Activated CD8-positive, alpha-beta T cell treated with anti-CD3 and anti-CD28 coated beads, Interleukin-2, amount 10 ng/mL, durations not matched to agents 7 days and 5 days (primary cell): ENCODE measurements around the gene PRRG4. TPM values are rescaled to one million over a fixed set of nuclear protein-coding genes. Genes with fewer than 3 reads are reported as not detected.
"Not testable (repeated sequence)": the region's sequence is repeated elsewhere in the genome, so short reads cannot be mapped to it uniquely, and the experiment has no call there.

ENCODE experiments used
- ATAC-seq: fragments of 150-1000 bp; cut with Tn5 transposase; one replicate; pipeline ENCODE4 v1.10.0; 2021; ENCODE audit warnings: moderate library complexity
- CTCF ChIA-PET: fragments of 350-600 bp; sonication (Branson Sonifier 250); formaldehyde crosslinking; loops from one replicate; lab custom pipeline; 2021; ENCODE audit warnings: antibody characterized with exemption; lab: Charles Lee
- POLR2A ChIA-PET: fragments of 350-600 bp; sonication (Branson Sonifier 250); formaldehyde crosslinking; loops from one replicate; lab custom pipeline; 2021; ENCODE audit warnings: antibody characterized with exemption; lab: Charles Lee
- DNase-seq: peaks from one replicate; pipeline ENCODE4 v3.0.0-alpha.2; 2020
- H3K27ac Mint-ChIP-seq: one replicate; pipeline ENCODE4 v1.8.0; 2021; ENCODE audit warnings: mild to moderate bottlenecking, mixed read lengths
- H3K27me3 Mint-ChIP-seq: one replicate; pipeline ENCODE4 v1.8.0; 2021; ENCODE audit warnings: low read depth, mixed read lengths
- H3K36me3 Mint-ChIP-seq: one replicate; pipeline ENCODE4 v1.8.0; 2021; ENCODE audit warnings: low read depth, mixed read lengths
- H3K4me1 Mint-ChIP-seq: one replicate; pipeline ENCODE4 v1.8.0; 2021; ENCODE audit warnings: low read depth, mixed read lengths
- H3K4me3 Mint-ChIP-seq: one replicate; pipeline ENCODE4 v1.8.0; 2021; ENCODE audit warnings: mild to moderate bottlenecking, mixed read lengths
- H3K9me3 Mint-ChIP-seq: one replicate; pipeline ENCODE4 v1.8.0; 2022; ENCODE audit warnings: mixed read lengths; ENCODE audit not compliant: insufficient read depth
- total RNA-seq, 2 experiments: library from RNA; stranded (reverse); gene quantifications; one replicate each; pipeline ENCODE4 v1.2.3, GENCODE V29; 2021

Gene PRRG4
- total RNA-seq, 2 experiments from 2014 or later = 0.24 to 0.26 TPM

DNA sequence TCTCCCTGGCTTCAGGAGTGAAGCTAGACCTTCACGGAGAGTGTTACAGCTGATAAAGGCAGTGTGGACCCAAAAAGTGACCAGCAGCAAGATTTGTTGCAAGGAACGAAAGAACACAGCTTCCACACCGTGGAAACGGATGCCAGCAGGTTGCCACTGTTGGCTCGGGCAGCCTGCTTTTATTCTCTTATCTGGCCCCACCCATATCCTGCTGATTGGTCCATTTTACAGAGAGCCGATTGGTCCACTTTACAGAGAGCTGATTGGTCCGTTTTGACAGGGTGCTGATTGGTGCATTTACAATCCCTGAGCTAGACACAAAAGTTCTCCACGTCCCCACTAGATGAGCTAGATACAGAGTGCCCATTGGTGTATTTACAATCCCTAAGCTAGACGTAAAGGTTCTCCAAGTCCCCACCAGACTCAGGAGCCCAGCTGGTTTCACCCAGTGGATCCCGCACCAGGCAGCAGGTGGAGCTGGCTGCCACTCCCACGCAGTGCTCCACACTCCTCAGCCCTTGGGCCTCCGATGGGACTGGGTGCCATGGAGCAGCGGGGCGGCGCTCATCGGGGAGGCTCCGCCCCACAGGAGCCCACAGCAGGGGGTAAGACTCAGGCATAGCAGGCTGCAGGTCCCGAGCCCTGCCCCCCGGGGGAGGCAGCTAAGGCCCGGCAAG, 58.1 kb downstream of the PRRG4 start:
- H3K27ac Mint-ChIP-seq = not testable (repeated sequence)
- CTCF ChIA-PET = interaction anchor here (1.4 to 1.5 kb wide), 2 partner anchors 10 to 1473 kb away, joined by 3 read pairs; no protein-coding TSS in a partner anchor

GRCh38 chr11:32888384-32888710, 58.6 kb downstream of the PRRG4 start:
- H3K27me3 Mint-ChIP-seq = peaks cover 14% of the 10 kb centered on the region
- H3K4me3 Mint-ChIP-seq, ATAC-seq, DNase-seq, H3K9me3 Mint-ChIP-seq, H3K27ac Mint-ChIP-seq, H3K36me3 Mint-ChIP-seq, H3K4me1 Mint-ChIP-seq, POLR2A ChIA-PET: not testable (repeated sequence)
- CTCF ChIA-PET = interaction anchor here (1.5 kb wide), 1 partner anchor 11 kb away, joined by 3 read pairs; no protein-coding TSS in a partner anchor

More for the DNA sequence above, 58.1 kb downstream of the PRRG4 start:
- H3K4me3 Mint-ChIP-seq, H3K9me3 Mint-ChIP-seq, POLR2A ChIA-PET, ATAC-seq, DNase-seq, H3K36me3 Mint-ChIP-seq, H3K4me1 Mint-ChIP-seq: not testable (repeated sequence)
- peaks cover 17% of the 10 kb centered on the region for H3K27me3 Mint-ChIP-seq

GRCh38 chr11:32888805-32889204, 59.1 kb downstream of the PRRG4 start:
- Mint-ChIP-seq H3K27ac (no peak overlapping the region), H3K27me3 (peaks cover 14% of the 10 kb centered on the region), H3K36me3 (no peaks in the 10 kb centered on the region), H3K4me3 (no peak overlapping the region), H3K4me1 (peaks cover 7% of the 10 kb centered on the region), H3K9me3 (no peaks in the 10 kb centered on the region)
- no peak for DNase-seq
- POLR2A ChIA-PET = no interaction called here
- ATAC-seq = no peak
- CTCF ChIA-PET = interaction anchor here (1.5 kb wide), 1 partner anchor 11 kb away, joined by 3 read pairs; no protein-coding TSS in a partner anchor

DNA sequence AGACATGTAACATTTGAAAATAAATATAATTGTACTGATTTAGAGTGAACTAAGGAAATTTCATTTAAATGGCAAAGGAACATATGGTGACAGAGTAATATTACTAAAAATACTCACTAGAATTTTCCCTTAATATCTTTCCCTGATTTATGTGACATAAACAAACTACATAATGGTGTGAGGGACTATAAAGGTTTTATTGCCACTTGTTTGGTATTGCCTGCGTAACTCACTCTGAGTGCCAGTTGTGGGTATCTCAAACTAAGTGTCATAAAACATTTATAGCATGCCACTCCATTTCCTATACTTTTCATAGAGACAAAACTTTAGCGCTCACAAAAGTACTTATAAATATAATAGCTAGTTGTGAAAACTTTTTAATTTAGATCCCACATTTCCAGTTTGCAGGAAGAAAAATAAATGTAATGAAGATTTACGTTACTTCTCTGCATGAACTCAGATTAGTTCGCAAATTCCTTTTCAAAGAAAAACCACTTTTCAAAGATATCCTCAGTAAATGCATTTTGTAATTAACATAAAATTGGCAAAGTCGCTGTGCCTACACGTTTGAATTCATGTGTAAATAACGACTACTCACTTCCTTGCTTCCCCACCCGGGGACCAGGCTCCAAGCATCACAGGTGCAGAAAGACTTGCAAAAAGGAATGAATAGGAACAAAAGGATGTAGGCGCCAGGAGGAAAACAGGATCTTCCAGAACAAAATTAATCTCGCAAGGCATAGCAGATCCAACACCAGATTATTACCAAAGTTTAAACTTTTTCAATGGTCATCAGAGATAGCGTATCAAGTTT, 61.3 kb downstream of the PRRG4 start:
- DNase-seq (no peak), ATAC-seq (no peak)
- POLR2A ChIA-PET = no interaction called here
- H3K27ac Mint-ChIP-seq = no peak overlapping the region
- no peaks in the 10 kb centered on the region for H3K9me3 Mint-ChIP-seq
- H3K27me3 Mint-ChIP-seq = peaks cover 14% of the 10 kb centered on the region
- CTCF ChIA-PET = interaction anchor here (2.2 kb wide), 1 partner anchor 28 kb away, joined by 5 read pairs; no protein-coding TSS in a partner anchor
- no peak overlapping the region for H3K4me3 Mint-ChIP-seq
- no peaks in the 10 kb centered on the region for H3K36me3 Mint-ChIP-seq
- H3K4me1 Mint-ChIP-seq = peaks cover 25% of the 10 kb centered on the region

GRCh38 chr11:32891657-32892354, 62.1 kb downstream of the PRRG4 start:
- Mint-ChIP-seq H3K27me3 (peaks cover 14% of the 10 kb centered on the region), H3K4me3 (peak overlapping the region; percentile 71), H3K9me3 (no peaks in the 10 kb centered on the region), H3K4me1 (peaks cover 25% of the 10 kb centered on the region), H3K36me3 (no peaks in the 10 kb centered on the region), H3K27ac (peak overlapping the region; percentile 70)
- ChIA-PET POLR2A (interaction anchor here (1.2 kb wide), 1 partner anchor 174 kb away, joined by 3 read pairs; no protein-coding TSS in a partner anchor), CTCF (interaction anchor here (0.9 to 2.2 kb wide), 3 partner anchors 9 to 83 kb away, joined by 3 to 5 read pairs (median 4); no protein-coding TSS in a partner anchor)
- no peak for DNase-seq
- ATAC-seq = no peak

GRCh38 chr11:32892355-32893092, 62.8 kb downstream of the PRRG4 start, which contains the start of gene QSER1:
TSS of gene QSER1 (plus strand) at chr11:32892811. CDS start at chr11:32893126, 315 bp downstream.
- H3K27me3 Mint-ChIP-seq = peaks cover 14% of the 10 kb centered on the region
- H3K4me3 Mint-ChIP-seq = peak within 1 kb of the TSS; percentile 95
- ATAC-seq (peak; percentile 75), DNase-seq (peak; percentile 67)
- no peaks in the 10 kb centered on the region for H3K9me3 Mint-ChIP-seq
- CTCF ChIA-PET = interaction anchor here (0.5 to 2.2 kb wide), 7 partner anchors 8 to 84 kb away, joined by 3 to 5 read pairs (median 4); no protein-coding TSS in a partner anchor
- POLR2A ChIA-PET = interaction anchor here (1.2 kb wide), 2 partner anchors 9 to 173 kb away, joined by 3 read pairs; no protein-coding TSS in a partner anchor
- peaks cover 25% of the 10 kb centered on the region for H3K4me1 Mint-ChIP-seq
- H3K27ac Mint-ChIP-seq = peak within 1 kb of the TSS; percentile 89
- no peaks in the 10 kb centered on the region for H3K36me3 Mint-ChIP-seq

DNA sequence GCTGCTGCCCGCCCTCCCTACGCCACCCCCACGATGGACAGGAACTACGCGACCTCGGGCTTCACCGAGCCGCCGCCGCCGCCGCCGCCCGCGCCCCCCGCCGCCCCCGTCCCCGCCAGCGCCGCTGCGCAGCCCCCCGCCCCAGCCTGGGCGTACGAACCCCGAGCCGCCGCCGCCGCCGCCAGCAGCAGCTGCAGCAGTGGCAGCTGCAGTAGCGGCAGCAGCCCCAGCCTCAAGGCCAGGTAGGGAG, 63.3 kb downstream of the PRRG4 start:
- H3K27ac Mint-ChIP-seq = no peak overlapping the region
- no peaks in the 10 kb centered on the region for H3K9me3 Mint-ChIP-seq
- H3K27me3 Mint-ChIP-seq = peaks cover 14% of the 10 kb centered on the region
- H3K4me1 Mint-ChIP-seq = peaks cover 28% of the 10 kb centered on the region
- ATAC-seq (no peak), DNase-seq (no peak)
- CTCF ChIA-PET = interaction anchor here (1.0 to 2.2 kb wide), 4 partner anchors 14 to 62 kb away, joined by 3 to 5 read pairs (median 4); no protein-coding TSS in a partner anchor
- POLR2A ChIA-PET = interaction anchor here (1.2 kb wide), 1 partner anchor 8 kb away, joined by 3 read pairs; no protein-coding TSS in a partner anchor
- no peaks in the 10 kb centered on the region for H3K36me3 Mint-ChIP-seq
- peak overlapping the region; percentile 95 for H3K4me3 Mint-ChIP-seq

DNA sequence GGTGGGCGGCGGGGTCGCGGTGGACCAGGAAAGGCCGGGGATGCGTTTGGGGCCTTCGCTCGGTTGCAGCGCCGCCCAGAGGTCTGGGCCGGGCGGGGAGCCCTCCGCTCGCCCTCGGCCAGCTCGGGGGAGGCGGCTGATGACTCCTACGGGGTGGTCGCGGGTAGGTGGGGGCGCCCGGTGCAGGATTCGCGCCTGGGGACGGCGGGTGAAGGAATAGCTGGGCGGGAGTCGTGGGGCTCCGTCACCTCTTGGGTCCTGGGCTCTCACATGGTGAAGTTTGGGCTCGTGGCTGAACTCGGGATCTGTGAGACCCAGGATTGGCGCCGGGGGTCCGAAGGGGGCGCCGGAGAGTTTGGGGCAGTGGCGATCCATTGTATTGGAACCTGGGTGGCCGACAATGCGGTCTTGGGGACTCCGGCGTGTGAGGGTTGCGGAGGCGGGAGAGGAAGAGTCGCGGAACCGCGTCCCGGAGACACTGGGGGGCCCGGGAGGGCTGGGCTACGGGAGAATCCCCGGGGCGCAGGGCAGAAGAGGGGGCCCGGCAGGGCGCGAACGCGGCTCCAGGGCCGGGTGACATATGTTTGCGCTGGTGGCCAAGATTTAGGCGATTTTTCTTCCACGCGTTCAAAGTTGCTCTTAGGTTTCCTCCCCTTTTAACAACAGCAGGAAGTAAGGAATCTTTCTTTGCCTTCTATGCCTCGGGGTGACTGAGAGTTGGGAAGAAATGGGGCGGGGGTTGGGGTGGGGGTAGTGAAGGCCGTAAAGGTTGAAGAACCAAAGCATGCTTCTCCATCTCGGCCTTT, 63.8 kb downstream of the PRRG4 start:
- ATAC-seq = peak; percentile 50
- DNase-seq = peak; percentile 49
- ChIA-PET POLR2A (interaction anchor here (0.8 to 1.2 kb wide), 2 partner anchors 8 to 146 kb away, joined by 3 read pairs; partner anchors contain the start of gene TCP11L1), CTCF (interaction anchor here (0.8 to 2.2 kb wide), 13 partner anchors 13 to 374 kb away, joined by 3 to 5 read pairs (median 4); partner anchors contain the start of gene CSTF3)
- peaks cover 28% of the 10 kb centered on the region for H3K4me1 Mint-ChIP-seq
- no peaks in the 10 kb centered on the region for H3K9me3 Mint-ChIP-seq
- H3K4me3 Mint-ChIP-seq = peak overlapping the region; percentile 95
- peak overlapping the region; percentile 89 for H3K27ac Mint-ChIP-seq
- peaks cover 14% of the 10 kb centered on the region for H3K27me3 Mint-ChIP-seq
- H3K36me3 Mint-ChIP-seq = no peaks in the 10 kb centered on the region

GRCh38 chr11:32894149-32894827, 64.6 kb downstream of the PRRG4 start:
- H3K9me3 Mint-ChIP-seq = no peaks in the 10 kb centered on the region
- H3K4me3 Mint-ChIP-seq = peak overlapping the region; percentile 95
- peak overlapping the region; percentile 89 for H3K27ac Mint-ChIP-seq
- peaks cover 14% of the 10 kb centered on the region for H3K27me3 Mint-ChIP-seq
- peak; percentile 34 for DNase-seq
- H3K4me1 Mint-ChIP-seq = peaks cover 34% of the 10 kb centered on the region
- CTCF ChIA-PET = interaction anchor here (0.8 to 1.8 kb wide), 13 partner anchors 9 to 373 kb away, joined by 3 to 5 read pairs (median 3); partner anchors contain the start of gene CSTF3
- POLR2A ChIA-PET = interaction anchor here (0.8 to 0.9 kb wide), 2 partner anchors 145 to 171 kb away, joined by 3 to 4 read pairs; partner anchors contain the start of gene TCP11L1
- H3K36me3 Mint-ChIP-seq = no peaks in the 10 kb centered on the region
- ATAC-seq = peak; percentile 5
